GM23248 (cell line): Measurements from ENCODE around the gene CRP.

Experiments used
- EZH2 ChIP-seq: fragments of 200-600 bp; sonication (generic); IDR thresholded peaks from 2 replicates; pipeline ENCODE4 v1.6.1; 2018; ENCODE audit warnings: antibody characterized with exemption, mild to moderate bottlenecking; ENCODE audit not compliant: insufficient read depth, poor library complexity, severe bottlenecking
- EZH2phosphoT487 ChIP-seq: fragments of 200-600 bp; sonication (generic); IDR thresholded peaks from 2 replicates; pipeline ENCODE4 v1.6.1; 2018; ENCODE audit warnings: antibody characterized with exemption, moderate library complexity, mild to moderate bottlenecking, low read depth; ENCODE audit not compliant: insufficient read depth

- no peak for TF ChIP-seq EZH2
- TF ChIP-seq EZH2phosphoT487: no peak
Observed at GRCh38 chr1:159707472-159708260, 6.7 kb downstream of the CRP start.
